ENCODE measurements around the gene DAPP1.

Gene DAPP1

DNA sequence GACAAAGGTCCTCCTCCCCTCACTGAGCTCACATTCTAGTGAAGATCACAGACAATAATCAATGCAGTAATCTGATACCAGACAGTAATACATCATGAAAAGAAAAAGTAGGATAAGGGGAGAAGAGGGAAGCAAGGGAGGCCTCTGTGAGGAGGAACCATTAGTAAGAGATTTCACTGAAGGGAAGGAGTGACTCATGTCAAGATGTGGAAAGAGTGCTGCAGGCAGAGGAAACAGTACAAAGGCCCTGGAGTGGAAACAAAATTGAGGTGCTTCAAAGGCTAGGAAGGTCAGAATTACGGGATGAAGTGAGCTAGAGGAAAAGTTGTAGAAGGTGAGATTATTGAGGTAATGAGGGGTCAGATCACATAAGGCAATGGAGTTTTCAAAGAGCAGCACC is 39.5 kb downstream of the DAPP1 start:
- no peak for DNase-seq

DNA sequence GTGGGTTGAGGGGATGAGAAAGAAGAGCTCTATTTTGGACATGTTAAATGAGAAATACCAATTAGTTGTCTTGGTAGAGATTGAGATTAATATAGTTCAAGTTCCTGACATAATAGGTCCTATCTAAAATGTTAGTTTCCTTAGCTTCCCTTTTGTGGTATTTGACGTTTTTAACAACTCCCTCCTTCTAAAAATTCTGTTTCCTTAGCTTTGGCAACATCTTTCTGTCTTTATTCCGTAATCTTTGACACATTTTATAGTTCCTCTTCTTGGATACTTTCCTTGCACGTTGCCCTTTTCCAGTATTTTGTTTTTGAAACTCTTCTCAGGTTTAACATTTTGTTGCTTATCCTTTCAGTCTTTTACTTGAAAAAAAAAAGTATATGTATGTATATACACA is 40.7 kb downstream of the DAPP1 start:
- DNase-seq, result no peak

DNA sequence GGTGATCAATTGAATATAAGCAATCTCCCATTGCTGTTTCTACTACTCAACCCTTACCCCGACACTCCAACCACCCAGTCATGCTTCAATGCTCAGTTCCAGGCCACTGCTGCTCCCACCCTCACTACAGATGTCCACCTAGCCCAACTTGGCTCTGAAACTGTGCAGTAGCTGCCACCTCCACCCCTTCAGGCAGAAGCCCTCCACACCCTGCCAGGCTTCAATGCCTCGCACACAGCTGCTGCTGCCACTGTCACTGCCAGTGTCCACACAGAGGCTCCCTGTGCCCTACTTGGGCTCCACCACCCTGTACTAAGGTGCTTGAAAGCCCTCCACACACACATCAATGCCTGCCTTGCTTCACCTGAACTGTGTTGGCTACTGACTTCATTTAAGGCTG is 43.0 kb downstream of the DAPP1 start:
- DNase-seq, result no peak

DNA sequence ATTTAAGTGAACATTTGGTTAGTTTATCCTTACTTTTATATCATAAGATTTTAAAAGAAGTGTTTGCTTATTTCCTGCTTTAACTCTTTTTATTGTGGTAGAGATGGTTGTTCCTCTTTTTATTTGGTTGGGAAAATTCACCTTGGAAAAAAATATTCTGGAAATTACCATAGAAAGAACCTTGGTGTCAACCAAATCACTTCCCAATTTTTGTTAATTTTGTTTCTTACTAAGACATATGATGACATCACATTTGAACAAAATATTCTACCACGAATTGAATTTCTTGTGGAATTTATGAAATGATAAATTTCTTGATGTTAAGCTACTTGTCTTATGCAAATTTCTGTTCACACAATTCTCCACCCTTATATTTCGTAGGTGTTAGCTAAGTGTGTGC is 43.9 kb downstream of the DAPP1 start:
- no peak for DNase-seq

DNA sequence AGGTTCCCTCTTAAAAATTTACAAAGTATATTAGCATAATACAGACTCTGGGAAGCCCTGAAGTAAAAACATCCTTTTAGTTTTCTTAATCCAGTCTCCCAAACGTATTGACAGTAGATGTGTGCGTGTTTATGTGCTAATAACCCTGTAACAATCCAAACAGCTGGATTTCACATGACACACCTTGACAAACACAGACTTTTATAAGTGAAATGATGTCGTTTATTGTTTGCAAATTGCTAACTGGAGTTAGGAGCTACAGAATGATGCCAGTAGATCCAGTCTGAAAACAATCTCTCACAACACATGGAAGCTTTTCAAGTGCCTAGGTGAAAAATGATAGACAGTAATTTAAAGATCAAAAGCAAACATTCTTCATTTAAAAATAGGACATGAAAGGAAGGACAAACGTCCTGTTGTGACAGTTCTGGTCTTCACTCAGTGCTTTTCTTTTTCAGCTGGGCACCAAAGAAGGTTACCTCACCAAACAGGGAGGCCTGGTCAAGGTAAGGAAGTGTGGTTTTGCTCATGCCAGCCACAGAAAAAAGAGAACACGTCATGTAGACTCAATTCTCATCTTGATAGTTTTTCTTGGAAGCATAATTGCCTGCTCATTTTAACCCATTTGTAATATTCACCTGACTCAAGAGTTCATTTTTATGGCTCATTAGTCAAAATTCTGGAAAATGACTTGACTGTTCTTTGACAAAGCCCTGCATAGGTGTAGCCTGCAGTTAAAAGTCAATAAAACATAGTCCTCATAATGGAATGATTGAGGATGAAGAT is 44.7 kb downstream of the DAPP1 start:
- no peak for DNase-seq

DNA sequence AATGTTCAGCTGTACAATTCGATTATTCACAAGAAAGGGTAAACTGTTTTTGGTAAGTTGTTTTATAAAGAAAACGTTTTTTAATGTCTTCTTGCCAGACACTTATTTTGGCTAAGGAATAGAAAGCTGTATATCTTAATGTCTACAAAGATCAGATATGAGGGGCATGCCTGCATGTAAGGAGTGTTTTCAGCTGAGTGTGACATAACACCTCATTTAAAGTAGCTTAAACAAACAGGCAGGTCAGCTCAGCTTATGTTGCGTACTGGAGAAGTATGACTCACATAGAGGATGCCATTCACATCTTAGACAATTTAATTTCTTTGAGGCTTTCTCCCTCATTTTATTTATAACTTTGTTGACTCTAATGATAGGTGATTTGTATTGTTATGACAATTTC is 47.2 kb downstream of the DAPP1 start:
- DNase-seq, result no peak

DNA sequence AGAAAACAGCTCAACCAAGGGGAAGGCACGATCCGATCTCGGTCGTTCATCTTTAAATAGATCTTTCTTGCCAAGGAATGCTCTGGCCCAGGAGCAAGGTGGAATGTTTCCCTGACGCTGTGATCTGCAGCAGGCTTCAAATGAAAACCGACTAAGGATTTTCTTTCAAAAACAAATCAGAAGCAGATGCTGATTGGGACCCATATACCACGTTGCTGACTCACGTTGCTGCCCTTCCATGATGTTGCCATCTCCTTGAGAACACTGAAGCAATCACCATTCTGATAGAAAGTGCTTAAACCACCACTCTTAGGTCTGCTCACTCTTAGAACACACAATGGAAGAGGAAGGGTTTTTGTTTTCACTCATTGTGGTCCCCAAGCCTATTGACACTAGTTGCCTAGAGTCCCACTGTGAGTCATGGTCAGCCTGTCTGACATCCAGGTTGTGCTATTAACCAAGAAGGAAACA is 51.5 kb downstream of the DAPP1 start:
- peak; percentile 19 for DNase-seq

DNA sequence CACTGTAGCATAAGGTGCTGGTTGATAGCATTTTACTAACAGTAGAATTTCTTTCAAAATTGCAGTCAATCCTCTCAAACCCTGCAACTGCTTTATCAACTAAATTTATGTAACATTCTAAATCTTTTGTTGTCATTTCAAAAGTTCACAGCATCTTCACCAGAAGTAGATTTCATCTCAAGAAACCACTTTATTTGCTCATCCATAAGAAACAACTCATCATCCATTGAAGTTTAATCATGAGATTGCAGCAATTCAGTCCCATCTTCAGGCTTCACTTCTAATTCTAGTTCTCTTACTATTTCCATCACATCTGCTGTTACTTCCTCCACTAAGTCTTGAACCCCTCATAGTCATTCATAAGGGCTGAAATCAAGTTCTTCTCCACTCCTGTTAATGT is 55.9 kb downstream of the DAPP1 start:
- no peak for DNase-seq

DNA sequence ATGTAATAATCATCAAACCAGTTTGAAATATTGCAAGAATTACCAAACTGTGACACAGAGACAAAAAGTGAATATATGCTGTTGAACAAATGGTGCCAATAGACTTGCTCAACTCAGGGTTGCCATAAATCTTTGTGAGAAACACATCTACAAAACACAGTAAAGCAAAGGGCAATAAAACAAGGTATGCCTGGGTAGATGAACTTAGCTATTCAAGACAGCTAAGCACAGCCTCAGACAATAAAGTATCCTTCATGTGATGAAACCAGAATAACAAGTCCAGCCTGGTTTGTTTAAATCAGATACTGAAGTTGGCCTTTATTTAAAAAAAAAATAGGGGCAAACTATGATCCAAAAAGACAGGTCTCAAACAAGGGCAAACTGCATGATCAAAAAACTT is 58.4 kb downstream of the DAPP1 start:
- no peak for DNase-seq

DNA sequence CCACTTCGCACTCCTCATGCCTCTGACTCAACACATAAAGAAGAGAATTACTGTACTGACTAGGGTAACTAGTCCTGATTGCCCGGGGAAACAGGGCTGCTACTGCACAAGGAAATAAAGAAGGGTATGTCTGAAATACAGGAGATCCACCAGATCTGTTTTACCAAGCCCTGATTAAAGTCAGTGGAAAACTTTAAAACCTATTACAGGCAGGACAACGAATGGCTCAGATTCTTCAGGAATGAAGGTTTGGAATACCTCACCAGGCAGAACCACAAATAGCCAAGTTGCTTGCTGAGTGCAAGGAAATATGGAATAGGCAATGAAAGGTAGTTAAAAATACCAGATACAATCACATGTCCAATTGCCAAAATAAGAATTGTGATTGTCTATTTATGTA is 60.3 kb downstream of the DAPP1 start:
- DNase-seq, result no peak

DNA sequence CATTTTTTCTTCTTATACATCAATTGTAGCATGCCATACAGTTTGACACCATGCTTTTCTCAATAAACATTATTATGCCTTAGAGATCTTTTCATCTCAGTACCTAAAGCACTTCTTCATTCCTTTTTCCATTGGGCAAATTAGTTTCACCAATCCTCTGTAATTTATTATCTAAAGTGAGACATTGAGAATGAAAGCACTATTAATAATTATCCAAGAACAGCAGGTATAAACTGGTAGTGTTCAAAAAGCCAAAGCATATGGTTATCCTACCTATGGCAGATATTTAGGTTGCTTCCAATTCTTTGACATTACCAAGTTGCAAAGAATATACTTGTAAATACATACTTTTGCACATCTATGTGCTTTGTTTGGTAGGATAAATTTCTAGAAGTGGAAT is 62.0 kb downstream of the DAPP1 start:
- no peak for DNase-seq

DNA sequence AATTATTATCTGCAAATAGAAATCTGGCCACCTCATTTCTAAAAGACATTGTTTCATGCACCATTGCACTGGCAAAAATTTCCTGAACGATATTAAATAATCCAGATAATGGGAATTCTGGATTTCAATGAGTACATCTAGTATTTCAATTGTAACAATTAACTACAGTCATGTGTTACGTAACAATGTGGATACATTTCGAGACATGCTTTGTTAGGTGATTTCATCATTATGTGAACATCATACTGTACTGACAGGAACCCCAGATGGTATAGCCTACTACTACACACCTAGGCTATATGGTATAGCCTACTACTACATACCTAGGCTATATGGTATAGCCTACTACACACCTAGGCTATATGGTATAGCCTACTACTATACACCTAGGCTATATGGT is 62.8 kb downstream of the DAPP1 start:
- no peak for DNase-seq

DNA sequence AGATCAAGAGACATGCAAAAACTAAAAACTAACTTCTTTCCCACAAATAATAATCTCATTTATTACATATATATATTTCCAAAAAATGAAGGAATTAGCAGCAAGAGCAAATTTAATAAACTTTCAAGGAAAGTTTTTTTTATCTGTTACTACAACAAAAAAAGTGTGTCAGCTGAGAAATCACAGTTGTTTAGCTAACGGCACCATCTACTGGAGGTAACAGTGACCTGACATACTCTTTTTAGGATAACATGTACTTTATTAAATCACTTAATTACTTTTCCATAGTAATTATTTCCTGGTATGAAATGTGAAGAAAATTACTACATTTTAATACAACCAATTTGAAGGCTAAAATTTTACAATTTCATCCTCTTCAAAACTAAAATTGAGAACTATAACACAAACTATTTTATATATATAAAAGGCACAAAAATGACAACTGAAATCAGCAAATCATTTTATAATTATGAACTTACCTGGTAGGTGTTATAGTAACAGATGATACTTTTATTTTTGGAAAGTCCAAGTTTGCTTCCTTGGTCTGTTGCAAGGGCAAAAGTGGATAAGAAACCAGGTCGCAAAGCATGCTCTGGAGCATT is 68.5 kb downstream of the DAPP1 start:
- DNase-seq, result peak; percentile 24

DNA sequence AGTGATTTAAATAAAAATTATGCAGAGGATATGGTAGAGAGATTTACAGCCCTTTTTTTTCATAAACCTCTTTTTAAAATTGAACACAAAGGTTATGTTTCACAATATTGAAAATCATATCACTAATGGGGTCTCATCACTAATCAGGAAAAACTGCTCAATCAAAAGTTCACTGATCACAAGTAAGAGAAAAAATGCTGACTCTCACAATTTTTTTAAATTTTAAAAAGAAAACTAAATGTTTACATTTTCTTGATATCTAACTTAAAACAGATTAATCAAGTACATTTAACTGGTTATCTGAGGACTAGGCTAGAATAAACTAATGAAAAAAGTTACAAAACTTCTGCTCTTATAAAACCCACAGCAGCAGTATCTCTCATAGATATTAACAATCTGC is 69.1 kb downstream of the DAPP1 start:
- no peak for DNase-seq

DNA sequence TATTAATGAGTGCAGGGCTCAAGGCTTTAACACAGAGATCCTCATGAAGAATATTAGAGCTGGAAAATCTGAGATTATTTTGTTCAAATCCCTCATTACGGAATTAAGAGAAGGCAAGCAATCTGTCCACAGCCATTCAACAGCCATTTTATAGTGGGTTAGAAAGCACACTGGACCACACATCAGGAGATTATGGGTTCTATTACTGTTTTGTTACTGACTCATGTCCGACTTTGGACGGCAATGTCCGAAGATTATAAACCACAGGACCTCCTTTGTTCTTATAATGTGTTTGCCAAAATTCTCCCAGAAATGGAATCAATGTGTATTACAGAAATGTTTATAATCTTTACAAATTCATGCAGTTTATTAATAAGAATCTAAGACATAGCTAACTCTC is 69.5 kb downstream of the DAPP1 start:
- no peak for DNase-seq

DNA sequence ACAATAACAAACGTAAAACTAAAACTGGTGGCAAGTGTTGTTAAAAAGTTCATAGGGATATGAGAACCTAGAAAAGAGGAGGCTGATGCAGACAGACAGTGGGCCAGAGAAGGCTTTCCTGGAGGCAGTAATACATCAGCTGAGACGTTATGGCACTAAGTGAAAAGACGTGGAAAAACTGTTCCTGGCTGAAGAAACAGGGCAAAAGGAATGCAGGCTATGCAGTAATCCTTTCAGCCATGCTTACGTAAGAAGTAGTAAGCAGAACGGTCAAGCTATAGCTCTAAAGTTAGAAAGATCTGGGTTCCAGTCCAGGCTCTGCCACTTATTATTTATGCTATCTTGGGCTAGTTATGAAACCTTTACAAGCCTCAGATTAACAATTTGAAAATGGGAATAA is 71.2 kb downstream of the DAPP1 start:
- DNase-seq, result no peak

DNA sequence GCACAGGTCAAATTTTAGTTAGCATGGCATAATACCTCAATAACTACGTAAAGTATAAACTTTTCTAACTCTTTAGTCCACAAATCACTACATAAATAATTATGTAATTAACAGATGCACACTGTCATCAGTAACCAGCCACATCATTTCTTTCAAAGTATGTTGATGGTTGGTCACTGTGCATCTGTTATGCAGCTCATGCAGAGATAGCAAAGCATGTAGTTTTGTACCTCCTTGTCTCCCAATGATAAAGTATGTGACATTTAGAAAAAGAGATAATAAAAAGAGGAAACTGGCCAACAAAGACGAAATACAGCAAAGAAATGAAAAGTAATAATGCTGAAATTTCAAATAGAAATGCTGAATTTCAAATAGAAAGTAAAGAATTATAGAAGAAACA is 74.7 kb downstream of the DAPP1 start:
- DNase-seq, result no peak

DNA sequence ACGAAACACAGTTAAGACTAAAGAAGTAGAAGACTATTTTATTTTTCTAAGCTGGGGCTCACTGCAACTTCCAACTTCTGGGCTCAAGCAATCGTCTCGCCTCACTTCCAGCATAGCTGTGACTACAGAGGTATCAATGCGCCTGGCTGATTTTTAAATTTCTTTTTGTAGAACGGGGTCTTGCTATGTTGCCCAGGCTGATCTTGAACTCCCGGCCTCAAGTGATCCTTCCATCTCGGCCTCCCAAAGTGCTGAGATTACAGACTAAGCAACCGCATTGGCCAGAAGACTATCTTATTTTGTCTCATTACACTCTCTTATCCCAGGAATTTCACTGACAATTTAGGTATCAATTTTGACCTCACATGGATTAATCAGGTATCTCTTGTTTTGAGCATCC is 76.4 kb downstream of the DAPP1 start:
- DNase-seq, result no peak

DNA sequence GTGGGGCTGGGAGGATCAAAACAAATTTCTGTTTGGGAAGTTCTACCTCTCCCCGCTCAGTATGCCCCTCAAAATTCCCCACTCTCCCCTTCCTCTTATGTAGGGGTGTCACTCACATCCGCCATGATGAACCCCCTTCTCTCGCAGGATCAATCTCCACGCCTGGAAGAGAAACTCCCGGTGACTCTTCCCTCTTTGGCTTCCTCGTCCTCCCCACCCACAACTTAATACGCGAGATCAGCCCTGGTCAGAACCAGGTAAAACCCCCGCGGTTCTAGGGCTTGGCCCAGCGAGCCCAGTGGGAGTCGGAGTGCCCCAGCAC is 77.2 kb downstream of the DAPP1 start:
- DNase-seq, result no peak

DNA sequence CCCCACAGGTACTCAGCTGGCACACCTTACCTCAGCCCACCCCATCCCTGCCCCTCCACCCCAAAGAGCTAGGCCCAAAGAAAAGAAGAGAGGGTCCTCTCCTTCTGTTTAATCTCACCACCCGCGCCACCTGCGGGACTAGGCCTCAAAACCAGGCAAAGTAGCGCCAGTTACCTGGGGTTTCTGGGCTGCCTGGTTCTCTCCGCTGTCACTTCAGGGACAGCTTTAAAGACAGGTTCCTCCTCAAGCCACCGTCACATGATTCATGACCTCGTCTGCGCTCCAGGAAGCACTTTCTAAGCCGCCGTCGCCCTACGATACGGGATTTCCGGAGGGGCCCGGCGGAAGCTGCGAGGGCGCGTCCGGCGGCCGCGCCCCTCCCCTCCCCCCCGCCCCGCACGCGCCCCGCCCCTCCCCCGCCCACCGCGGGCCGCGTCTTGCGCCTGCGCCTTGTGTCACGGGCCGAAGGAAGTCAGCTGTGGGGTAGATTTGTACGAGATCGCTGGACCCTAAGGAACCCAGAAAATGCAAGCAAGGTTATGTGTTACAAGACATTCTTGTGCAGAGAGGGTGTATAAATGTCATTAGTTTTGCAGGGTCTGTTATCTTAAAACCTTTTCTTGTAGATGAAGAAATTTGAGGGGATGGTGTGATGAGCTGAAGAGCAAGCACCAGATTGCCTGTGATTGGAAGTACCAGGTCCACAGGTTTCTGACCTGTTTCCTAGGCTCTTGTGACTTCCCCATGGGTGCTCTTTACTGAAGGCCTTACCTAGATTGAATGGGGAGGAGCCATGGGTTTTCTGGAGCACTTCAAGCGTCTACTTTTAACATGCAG is 77.8 kb downstream of the DAPP1 start, which contains the start of gene LAMTOR3:
LAMTOR3 (minus strand) TSS at position 267 of the 837 bp plus-strand sequence. CDS start 464 bp downstream, outside the sequence.
- peak; percentile 92 for DNase-seq

DNA sequence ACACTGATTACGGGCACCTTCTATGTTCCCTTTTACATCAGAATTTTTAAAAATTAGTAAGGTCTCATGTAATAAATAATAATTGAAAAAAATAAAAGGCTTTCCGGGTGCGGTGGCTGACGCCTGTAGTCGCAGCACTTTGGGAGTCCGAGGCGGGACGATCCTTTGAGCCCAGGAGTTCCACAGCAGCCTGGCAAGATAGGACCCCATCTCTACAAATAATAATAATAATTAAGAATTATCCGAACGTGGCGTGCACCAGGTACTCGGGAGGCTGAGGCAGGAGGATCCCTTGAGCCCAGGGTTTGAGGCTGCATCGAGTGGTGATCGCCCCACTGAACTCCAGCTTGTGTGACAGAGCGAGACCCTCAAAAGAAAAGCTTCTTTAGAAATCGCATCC is 78.4 kb downstream of the DAPP1 start:
- DNase-seq, result no peak

DNA sequence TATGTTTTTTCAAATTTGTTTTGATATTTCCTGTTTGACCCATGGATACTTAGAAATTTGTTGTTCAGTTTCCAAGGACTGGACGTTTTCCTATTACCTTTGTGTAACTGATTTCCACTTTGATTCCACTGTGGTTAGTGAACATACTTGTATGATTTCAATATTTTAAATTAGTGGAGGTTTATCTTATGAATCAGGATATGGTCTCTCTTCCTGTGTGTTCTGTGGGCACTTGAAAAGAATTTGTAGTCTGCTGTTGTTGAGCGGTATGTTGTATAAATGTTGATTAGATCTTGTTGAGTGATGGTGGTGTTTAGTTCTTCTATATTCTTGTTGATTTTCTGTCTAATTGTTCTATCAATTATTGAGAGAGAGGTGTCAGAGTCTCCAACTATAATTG is 98.8 kb downstream of the DAPP1 start:
- DNase-seq, result peak; percentile 4

DNA sequence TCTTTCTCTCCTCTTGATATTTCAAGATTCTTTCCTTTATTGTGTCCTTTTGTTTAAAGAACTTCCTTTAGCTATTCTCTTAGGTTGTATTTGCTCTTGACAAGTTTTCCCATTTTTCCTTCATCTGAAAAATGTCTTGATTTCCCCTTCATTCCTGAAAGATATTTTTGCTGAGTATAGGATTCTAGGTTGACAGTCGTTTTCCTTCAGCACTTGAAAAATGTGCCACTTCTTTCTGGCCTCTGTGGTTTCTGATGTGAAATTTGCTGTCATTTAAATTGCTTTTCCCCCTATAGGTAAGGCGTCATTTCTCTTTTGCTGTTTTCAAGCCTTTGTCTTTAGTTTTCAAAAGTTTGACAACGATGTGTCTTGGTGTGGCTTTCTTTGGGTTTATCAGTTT is 100.9 kb downstream of the DAPP1 start:
- DNase-seq, result no peak

DNA sequence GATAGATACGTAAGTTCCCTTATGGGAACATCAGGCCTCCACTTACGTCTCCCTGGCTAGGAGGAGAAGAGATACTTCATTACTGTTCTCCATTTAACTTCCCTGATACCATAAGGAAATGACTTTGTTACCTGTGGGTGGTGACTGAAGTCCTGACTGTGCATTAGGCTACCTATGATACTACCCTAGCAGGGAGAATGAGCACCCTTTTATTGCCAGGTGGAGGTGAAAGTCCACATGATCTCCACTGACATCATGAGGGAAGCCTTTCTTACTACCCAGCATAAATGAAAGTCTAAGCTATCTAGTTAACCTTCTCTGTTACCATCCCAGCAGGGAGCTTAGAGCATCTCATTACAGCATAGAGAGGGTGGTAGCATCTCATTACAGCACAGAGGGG is 102.0 kb downstream of the DAPP1 start:
- no peak for DNase-seq

Data from fibroblast of skin of scalp (primary cell).